AG09319 (cell line): Measurements from ENCODE around the gene TNNT3.

Experiments
- DNase-seq: peaks from one replicate; pipeline ENCODE4 v3.0.0-alpha.2; 2010; ENCODE audit warnings: low read depth; ENCODE audit errors: extremely low read depth
- CTCF ChIP-seq: IDR thresholded peaks from 2 replicates; pipeline ENCODE4 v1.5.1; 2011; ENCODE audit warnings: low read depth, mild to moderate bottlenecking, inconsistent platforms, low read length, moderate library complexity

Gene TNNT3

GRCh38 chr11:1979607-1980006, 60.1 kb downstream of the TNNT3 start:
- no peak for TF ChIP-seq CTCF
- no peak for DNase-seq

- TF ChIP-seq CTCF, result no peak
- DNase-seq, result no peak
These were observed 63.5 kb downstream of the TNNT3 start for GRCh38 chr11:1982873-1983600.

- TF ChIP-seq CTCF, result no peak
- no peak for DNase-seq
These were observed 64.1 kb downstream of the TNNT3 start for GRCh38 chr11:1983601-1983961.

GRCh38 chr11:1987024-1987423, 67.5 kb downstream of the TNNT3 start:
- no peak for DNase-seq
- no peak for TF ChIP-seq CTCF

GRCh38 chr11:1988174-1988573, 68.7 kb downstream of the TNNT3 start:
- no peak for TF ChIP-seq CTCF

More at GRCh38 chr11:1988174-1988573, 68.7 kb downstream of the TNNT3 start:
- DNase-seq, result no peak
